Breast epithelium (tissue), 3 donors: ENCODE measurements around the gene BCAP31.

Experiments
- CTCF ChIP-seq, 3 donors: fragments of 450-650 bp; IDR thresholded peaks; one replicate each; pipeline ENCODE4 v1.5.1; 2016 to 2017; ENCODE audit warnings: antibody characterized with exemption in 3 of 3, mild to moderate bottlenecking in 3 of 3, moderate library complexity in 3 of 3
- POLR2A ChIP-seq: fragments of 450-650 bp; IDR thresholded peaks from one replicate; pipeline ENCODE4 v1.6.1; 2016; ENCODE audit warnings: antibody characterized with exemption, mild to moderate bottlenecking, moderate library complexity
- POLR2AphosphoS5 ChIP-seq, 3 donors: sonication (generic); formaldehyde crosslinking; IDR thresholded peaks; one replicate each; pipeline ENCODE4 v1.6.1; 2017; ENCODE audit warnings: antibody characterized with exemption in 3 of 3

- no peak for TF ChIP-seq CTCF (IDR thresholded peaks at IDR 0.05)
- no peak for TF ChIP-seq POLR2AphosphoS5 (IDR thresholded peaks at IDR 0.05)
- TF ChIP-seq POLR2A = no peak
Measured at GRCh38 chrX:153732401-153732800, 8.2 kb upstream of the BCAP31 start.
